ENCODE results near the gene ABL2.
"Not testable (repeated sequence)": the region's sequence is repeated elsewhere in the genome, so short reads cannot be mapped to it uniquely, and the experiment has no call there.

ABL2 gene

DNA sequence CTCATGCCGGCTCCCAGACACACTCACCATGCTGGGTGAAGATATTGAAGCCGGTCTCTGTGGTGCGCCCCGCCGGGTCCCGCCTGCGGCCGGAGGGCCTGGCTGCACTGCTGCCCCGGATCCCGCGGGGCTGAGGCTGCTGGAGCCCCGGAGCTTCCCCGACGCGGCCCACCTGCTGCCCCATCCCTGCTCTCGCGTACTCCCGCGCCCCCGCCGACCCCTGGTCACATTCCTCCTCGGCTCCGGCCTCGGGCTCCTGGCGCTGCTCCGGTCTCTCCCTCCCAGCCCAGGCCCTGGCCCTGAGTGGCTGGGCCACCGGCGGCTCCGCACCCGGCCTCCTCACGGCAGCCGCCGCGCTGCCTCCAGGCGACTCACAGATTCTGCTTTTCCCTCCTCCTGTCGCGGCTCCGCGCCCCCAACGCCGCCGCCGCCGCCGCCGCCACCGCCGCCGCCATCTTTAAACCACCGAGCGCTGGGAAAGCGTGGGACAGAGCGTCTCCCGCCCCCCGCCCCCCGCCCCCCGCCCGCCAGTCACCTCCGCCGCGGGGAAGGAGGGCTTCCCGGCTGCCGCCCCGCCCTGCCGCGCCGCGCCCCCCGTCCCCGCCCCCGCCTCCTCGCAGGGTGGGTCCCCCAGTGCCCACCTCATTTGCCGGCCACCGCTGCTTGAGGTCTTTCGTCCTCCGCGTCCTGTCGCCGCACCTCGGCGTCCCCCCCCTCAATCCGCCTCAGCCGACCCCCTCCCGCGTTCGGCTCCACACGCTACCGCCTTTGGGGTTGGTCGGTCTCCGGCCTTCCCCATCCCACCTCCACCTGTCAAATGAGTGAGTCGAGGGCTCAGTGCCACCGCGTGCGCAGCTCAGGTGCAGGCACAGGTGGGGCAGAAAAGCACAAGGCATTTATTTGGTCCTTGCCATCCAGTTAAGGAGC, at the start of gene ABL2:
TSS of gene ABL2 (minus strand) at position 464 of the 927 bp plus-strand sequence. CDS start at position 184, 280 bp downstream.
- Mint-ChIP-seq H3K27me3 (no peaks in the 10 kb centered on the region), H3K4me3 (peak within 1 kb of the TSS; percentile 93 to 98), H3K27ac (peak within 1 kb of the TSS; percentile 96), H3K36me3 (peaks cover 6 to 8% of the 10 kb centered on the region in 2 donors), H3K4me1 (peaks cover 18 to 37% of the 10 kb centered on the region in 2 donors), H3K9me3 (no peaks in the 10 kb centered on the region)
- ATAC-seq (replicated peaks) (peak; percentile 76 to 77), DNase-seq (peak; percentile 34)

DNA sequence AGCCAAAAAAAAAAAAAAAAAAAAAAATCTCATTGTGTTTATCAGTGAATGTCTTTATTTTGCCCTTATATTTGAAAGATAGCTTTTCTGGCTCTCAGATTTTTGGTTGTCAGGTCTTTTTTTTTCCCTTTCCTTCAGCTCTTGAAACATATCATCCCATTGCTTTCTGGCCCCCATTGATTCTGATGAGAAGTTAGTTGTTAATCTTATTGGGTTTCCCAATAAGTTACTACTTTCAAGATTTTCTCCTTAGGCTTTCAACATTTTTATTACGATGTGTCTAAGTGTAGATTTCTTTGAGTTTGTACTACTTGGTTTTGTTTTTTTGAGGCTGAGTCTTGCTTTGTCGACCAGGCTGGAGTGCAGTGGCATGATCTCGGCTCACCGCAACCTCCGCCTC, 49.4 kb upstream of the ABL2 start:
- Mint-ChIP-seq H3K27ac (peak overlapping the region; percentile 42), H3K27me3 (no peaks in the 10 kb centered on the region), H3K4me3 (no peak overlapping the region), H3K36me3 (peaks cover 0 to 4% of the 10 kb centered on the region in 2 donors), H3K4me1 (no peaks in the 10 kb centered on the region), H3K9me3 (peaks cover 6 to 7% of the 10 kb centered on the region in 2 donors)
- ATAC-seq (replicated peaks) (no peak), DNase-seq (no peak)

DNA sequence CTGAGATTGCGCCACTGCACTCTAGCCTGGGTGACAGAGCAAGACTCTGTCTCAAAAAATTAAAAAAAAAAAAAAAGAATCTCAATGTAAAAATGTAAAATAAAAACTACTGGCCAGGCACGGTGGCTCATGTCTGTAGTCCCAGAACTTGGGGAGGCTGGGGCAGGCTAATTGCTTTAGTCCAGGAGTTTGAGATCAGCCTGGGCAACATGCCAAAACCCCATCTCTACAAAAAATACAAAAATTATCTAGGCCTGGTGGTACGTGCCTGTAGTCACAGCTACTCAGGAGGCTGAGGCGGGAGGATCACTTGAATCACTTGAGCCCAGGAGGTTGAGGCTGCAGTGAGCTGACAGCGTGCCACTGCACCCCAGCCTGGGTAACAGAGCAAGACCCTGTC, 44.9 kb upstream of the ABL2 start:
- not testable (repeated sequence) for H3K4me1 Mint-ChIP-seq; H3K9me3 Mint-ChIP-seq; H3K27me3 Mint-ChIP-seq; H3K36me3 Mint-ChIP-seq; H3K27ac Mint-ChIP-seq; H3K4me3 Mint-ChIP-seq; ATAC-seq (replicated peaks); DNase-seq

DNA sequence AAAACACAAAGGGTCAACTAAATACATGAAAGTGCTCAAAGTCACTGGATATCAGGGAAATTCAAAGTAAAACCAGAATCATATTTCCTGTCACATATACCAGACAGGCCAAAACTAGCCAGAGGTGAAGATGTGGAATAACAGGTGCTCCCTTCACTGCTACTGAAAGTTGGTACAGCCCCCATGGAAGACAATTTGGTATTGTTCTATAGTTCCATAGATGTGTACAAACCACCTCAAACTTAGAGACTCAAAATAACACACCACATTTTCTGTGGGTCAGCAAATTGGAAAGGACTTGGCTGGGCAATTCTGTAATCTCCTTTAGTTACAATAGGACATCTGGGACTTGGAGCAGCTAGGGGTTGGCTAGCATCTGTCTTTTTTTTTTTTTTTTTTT, 39.6 kb upstream of the ABL2 start:
- H3K4me1 Mint-ChIP-seq: no peaks in the 10 kb centered on the region
- no peak overlapping the region for H3K4me3 Mint-ChIP-seq
- no peak overlapping the region for H3K27ac Mint-ChIP-seq
- ATAC-seq (replicated peaks) (no peak), DNase-seq (no peak)
- H3K36me3 Mint-ChIP-seq: no peaks in the 10 kb centered on the region
- no peaks in the 10 kb centered on the region for H3K9me3 Mint-ChIP-seq
- no peaks in the 10 kb centered on the region for H3K27me3 Mint-ChIP-seq

DNA sequence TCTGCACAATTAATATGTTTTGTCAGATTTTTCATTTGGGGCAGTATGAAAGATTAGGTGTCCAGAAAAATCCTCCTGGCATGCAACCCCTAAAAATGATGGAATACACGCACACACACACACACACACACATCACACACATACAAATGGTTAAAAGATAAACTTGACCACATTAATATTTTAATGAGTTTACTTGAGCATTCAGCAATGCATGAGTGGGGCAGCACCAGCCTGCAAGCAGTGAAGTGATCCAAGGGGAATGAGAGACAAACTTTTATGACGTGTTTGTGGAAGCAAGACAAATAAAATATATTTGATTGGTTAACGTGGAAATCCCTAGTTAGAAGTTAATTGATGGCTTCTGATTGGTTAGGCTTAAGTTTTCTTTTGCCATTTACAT, 35.0 kb upstream of the ABL2 start:
- Mint-ChIP-seq H3K36me3 (no peaks in the 10 kb centered on the region), H3K9me3 (no peaks in the 10 kb centered on the region), H3K27ac (no peak overlapping the region), H3K4me1 (no peaks in the 10 kb centered on the region), H3K27me3 (no peaks in the 10 kb centered on the region), H3K4me3 (no peak overlapping the region)
- DNase-seq (no peak), ATAC-seq (replicated peaks) (no peak)

DNA sequence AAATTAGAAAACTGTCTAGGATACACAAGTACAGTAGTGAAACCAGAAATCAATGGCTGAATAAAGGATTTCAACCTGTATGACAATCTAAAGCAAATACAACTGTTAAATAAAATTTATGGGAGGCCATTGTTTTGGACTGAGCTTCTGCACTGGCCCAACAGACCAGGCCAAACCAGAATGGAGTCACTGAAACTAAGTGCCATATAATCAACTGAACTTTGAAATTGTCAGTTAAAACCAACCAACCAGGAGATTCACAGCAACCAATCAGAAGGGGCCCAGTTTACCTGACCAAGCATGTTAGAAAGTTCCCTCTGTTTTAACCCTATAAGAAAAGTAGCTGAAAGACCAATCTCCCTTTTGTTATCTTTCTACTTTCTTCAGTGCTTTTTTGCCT, 33.6 kb upstream of the ABL2 start:
- H3K36me3 Mint-ChIP-seq: no peaks in the 10 kb centered on the region
- DNase-seq (no peak), ATAC-seq (replicated peaks) (no peak)
- H3K4me1 Mint-ChIP-seq: no peaks in the 10 kb centered on the region
- no peaks in the 10 kb centered on the region for H3K27me3 Mint-ChIP-seq
- H3K27ac Mint-ChIP-seq: peak overlapping the region; percentile 22
- no peak overlapping the region for H3K4me3 Mint-ChIP-seq
- H3K9me3 Mint-ChIP-seq: no peaks in the 10 kb centered on the region

DNA sequence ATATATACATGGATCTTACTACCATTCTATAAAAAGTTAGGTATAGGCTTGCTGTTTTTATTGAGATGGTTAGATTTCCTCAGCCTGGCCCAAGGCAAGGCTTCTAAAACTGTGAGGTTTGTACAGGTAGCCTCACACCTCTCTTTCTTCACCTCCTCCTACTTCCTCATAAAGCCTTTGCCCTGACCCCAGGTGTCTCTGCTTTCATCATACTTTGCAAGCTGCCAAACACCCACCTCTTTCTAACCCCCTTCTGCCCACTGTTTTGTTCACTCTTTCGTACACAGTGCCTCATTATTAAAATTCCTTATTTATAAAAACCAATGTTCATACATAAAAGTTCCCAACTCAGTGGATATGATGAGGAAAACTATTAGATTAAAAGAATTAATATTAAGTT, 32.7 kb upstream of the ABL2 start:
- DNase-seq (no peak), ATAC-seq (replicated peaks) (no peak)
- Mint-ChIP-seq H3K4me1 (no peaks in the 10 kb centered on the region), H3K27ac (no peak overlapping the region), H3K27me3 (no peaks in the 10 kb centered on the region), H3K36me3 (no peaks in the 10 kb centered on the region), H3K4me3 (no peak overlapping the region), H3K9me3 (no peaks in the 10 kb centered on the region)

DNA sequence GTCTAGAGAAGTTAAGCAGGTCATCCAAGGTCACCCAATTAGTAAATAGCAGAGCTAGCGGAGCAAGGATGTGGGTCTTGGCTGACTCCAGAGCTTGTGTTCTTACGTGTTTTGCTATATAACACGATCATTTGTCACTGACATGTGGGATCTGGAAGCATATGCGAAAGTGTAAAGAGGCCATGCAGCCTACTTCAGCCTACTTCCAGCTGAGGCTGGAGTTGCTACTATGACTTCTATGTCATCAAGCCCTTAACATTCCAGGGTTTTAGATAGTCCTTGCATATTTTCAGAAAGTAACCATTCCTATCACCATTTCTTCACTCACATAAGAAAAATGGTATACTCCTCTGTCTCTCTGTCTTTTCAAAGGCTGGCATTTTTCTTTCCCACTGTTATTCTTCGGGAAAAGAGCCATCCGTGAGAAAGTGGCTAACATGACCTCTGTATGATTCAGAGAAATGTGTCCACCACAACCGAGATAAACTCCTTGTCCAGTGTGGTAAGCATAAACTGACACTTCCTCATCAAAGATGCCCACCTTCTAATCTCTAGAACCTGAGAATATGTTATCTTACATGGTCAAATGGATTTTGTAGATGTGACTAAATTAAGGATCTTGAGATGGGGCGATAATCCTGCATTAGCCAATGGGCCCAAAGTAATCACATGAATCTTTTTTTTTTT, 24.0 kb upstream of the ABL2 start:
- Mint-ChIP-seq H3K4me1 (no peaks in the 10 kb centered on the region), H3K27ac (no peak overlapping the region), H3K27me3 (peaks cover 0 to 6% of the 10 kb centered on the region in 2 donors), H3K4me3 (no peak overlapping the region), H3K36me3 (no peaks in the 10 kb centered on the region), H3K9me3 (no peaks in the 10 kb centered on the region)
- DNase-seq (no peak), ATAC-seq (replicated peaks) (no peak)

DNA sequence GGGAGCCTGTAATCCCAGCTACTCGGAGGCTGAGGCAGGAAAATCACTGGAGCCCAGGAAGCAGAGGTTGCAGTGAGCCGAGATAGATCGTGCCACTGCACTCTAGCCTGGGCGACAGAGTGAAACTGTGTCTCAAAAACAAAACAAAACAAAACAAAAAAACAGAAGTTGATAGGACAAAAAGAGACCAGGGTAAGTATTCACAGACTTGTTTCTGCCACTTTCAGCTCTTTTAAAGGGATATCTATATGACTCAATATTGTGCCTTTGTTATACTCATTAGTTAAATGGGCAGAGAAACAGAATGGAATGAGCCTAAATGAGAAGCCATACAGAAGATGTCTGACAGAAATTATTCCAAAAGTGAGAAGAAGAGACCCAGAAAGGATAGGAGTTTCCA, 23.1 kb upstream of the ABL2 start:
- no peaks in the 10 kb centered on the region for H3K36me3 Mint-ChIP-seq
- H3K4me1 Mint-ChIP-seq: no peaks in the 10 kb centered on the region
- DNase-seq (no peak), ATAC-seq (replicated peaks) (no peak)
- H3K4me3 Mint-ChIP-seq: no peak overlapping the region
- no peak overlapping the region for H3K27ac Mint-ChIP-seq
- no peaks in the 10 kb centered on the region for H3K9me3 Mint-ChIP-seq
- H3K27me3 Mint-ChIP-seq: peaks cover 0 to 6% of the 10 kb centered on the region in 2 donors

DNA sequence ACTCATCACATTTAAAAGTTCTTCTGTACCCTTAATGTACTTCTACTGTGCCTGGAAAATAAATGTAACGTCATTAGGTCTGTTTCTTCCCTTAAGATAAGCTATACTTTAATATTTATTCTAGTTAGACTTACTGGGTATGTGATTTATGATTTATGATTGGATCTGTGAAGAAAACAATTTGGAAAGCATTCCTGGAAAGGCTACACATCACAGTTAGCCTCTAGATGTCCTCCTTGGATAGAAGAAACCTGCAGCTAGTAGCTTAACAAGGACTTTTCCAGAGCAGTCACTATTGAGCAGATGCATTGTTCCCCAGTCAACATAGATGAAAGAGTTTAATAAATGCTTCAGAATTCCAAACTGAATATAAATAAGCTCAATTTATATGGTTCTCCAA, 22.2 kb upstream of the ABL2 start:
- no peak for ATAC-seq (replicated peaks)
- no peak for DNase-seq

DNA sequence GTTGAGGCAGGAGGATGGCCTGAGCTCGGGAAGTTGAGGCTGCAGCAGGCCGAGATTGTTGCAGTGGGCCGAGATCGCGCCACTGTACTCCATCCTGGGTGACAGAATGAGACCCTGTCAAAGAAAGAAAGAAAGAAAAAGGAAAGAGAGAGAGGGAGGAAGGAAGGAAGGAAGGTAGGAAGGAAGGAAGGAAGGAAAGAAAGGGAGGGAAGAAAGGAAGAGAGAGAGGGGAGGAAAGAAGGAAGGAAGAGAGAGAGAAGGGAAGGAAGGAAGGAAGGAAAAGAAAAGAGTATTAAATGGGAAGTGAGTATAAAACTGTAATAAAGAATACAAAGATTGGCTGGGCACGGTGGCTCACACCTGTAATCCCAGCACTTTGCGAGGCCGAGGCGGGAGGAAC, 18.4 kb upstream of the ABL2 start:
- Mint-ChIP-seq H3K27ac (no peak overlapping the region), H3K9me3 (no peaks in the 10 kb centered on the region), H3K4me1 (no peaks in the 10 kb centered on the region), H3K27me3 (peaks cover 0 to 6% of the 10 kb centered on the region in 2 donors), H3K4me3 (no peak overlapping the region), H3K36me3 (no peaks in the 10 kb centered on the region)
- no peak for DNase-seq
- ATAC-seq (replicated peaks): no peak

More for the DNA sequence above, 22.2 kb upstream of the ABL2 start:
- no peaks in the 10 kb centered on the region for H3K9me3 Mint-ChIP-seq
- no peaks in the 10 kb centered on the region for H3K4me1 Mint-ChIP-seq
- H3K27ac Mint-ChIP-seq: no peak overlapping the region
- no peaks in the 10 kb centered on the region for H3K36me3 Mint-ChIP-seq
- H3K4me3 Mint-ChIP-seq: no peak overlapping the region
- peaks cover 0 to 6% of the 10 kb centered on the region in 2 donors for H3K27me3 Mint-ChIP-seq

DNA sequence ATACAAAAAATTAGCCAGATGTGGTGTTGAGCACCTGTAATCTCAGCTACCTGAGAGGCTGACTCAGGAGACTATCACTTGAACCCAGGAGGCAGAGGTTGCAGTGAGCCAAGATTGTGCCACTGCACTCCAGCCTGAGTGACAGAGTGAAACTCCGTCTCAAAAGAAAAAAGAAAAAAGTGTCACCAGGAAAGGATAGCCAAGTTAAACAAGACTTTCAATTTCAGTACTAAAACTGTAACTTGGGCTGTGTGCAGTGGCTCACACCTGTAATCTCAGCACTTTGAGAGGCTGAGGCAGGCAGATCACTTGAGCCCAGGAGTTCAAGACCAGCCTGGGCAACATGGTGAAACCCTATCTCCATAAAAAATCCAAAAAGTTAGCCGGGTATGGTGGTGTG, 15.9 kb upstream of the ABL2 start:
- not testable (repeated sequence) for H3K27ac Mint-ChIP-seq; H3K4me3 Mint-ChIP-seq; H3K27me3 Mint-ChIP-seq; H3K36me3 Mint-ChIP-seq; DNase-seq; H3K4me1 Mint-ChIP-seq; ATAC-seq (replicated peaks); H3K9me3 Mint-ChIP-seq

DNA sequence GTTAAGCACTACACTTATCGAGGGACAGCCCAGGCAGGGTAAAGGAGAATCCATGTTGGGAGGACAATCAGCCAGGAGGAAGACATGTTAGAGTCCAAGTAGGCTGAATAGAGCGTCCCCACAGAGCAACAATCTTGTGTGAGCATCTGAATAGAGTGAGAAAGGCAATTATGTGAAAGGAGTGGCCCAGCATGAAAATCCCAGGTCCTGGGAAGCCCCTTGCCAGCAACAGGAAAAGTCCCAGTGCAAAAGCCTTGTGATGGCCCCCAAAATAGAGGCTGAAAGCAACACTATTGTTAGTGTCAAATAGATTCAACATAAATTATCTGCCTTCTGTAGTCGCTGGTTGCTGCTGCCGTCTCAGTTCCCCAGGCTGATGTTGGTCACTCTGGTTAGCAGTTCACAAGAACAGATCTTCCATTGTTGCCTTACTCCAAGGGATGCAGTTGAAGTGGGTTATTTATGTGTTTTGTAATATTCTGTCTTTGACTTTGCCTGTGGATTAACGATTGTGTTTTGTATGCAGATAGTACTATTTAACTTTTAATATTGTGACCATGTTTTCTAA, 12.1 kb upstream of the ABL2 start:
- H3K4me1 Mint-ChIP-seq: no peaks in the 10 kb centered on the region
- ATAC-seq (replicated peaks) (no peak), DNase-seq (no peak)
- no peak overlapping the region for H3K4me3 Mint-ChIP-seq
- no peaks in the 10 kb centered on the region for H3K27me3 Mint-ChIP-seq
- no peak overlapping the region for H3K27ac Mint-ChIP-seq
- no peaks in the 10 kb centered on the region for H3K9me3 Mint-ChIP-seq
- no peaks in the 10 kb centered on the region for H3K36me3 Mint-ChIP-seq

DNA sequence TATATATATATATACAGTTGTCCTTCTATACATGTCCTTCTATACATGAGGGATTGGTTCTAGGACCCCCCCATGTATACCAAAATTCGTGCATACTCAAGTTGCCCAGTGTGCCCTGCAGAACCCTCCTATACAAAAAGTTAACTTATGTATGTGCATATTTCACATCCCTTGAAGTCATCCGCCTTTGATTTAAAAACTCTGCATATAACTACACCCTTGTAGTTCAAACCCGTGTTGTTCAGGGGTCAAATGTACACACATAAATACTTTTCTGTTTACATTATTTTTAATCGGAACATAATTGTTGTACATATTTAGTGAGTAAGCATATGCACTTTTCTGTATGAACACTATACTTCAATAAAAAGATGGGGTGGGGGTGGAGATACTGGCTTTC, 7.7 kb upstream of the ABL2 start:
- ATAC-seq (replicated peaks) (no peak), DNase-seq (no peak)
- H3K4me3 Mint-ChIP-seq: no peak overlapping the region
- H3K27me3 Mint-ChIP-seq: no peaks in the 10 kb centered on the region
- H3K9me3 Mint-ChIP-seq: no peaks in the 10 kb centered on the region
- no peak overlapping the region for H3K27ac Mint-ChIP-seq
- H3K36me3 Mint-ChIP-seq: no peaks in the 10 kb centered on the region
- no peaks in the 10 kb centered on the region for H3K4me1 Mint-ChIP-seq

DNA sequence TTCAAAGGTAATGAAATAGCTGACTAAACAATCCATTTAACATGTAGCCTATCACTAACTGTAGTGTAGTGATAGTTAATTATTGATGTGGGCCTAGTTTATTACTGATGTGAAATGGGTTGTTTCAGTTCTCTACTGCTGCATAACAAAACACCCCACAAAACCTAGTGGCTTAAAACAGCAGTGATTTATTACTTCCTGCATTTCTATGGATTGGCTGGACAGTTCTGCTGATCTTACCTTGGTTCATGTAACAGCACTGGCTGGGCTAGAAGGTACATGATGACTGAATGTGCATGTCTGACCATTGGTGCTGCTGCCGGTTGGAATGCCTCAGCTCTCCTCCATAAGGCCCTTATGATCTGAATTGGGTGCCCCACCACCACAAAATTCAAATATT, 5.4 kb upstream of the ABL2 start:
- Mint-ChIP-seq H3K36me3 (no peaks in the 10 kb centered on the region), H3K4me3 (no peak overlapping the region), H3K27me3 (no peaks in the 10 kb centered on the region), H3K27ac (no peak overlapping the region), H3K4me1 (peaks cover 2 to 6% of the 10 kb centered on the region in 2 donors), H3K9me3 (no peaks in the 10 kb centered on the region)
- DNase-seq: no peak
- ATAC-seq (replicated peaks): no peak

Data from stimulated activated naive B cell treated with anti-CD40 and anti-IgM and Interleukin-4, amounts not matched to agents 10 μg/mL and 1 μg/mL and 100 μg/mL, for 72 hours (primary cell).